Kidney (tissue), 14 donors: ENCODE measurements around the gene ZFP36L2. TPM values are rescaled to one million over a fixed set of nuclear protein-coding genes. Genes with fewer than 3 reads are reported as not detected.

ENCODE experiments used
- DNase-seq, 5 donors: peaks; one replicate each; pipeline ENCODE4 v3.0.0-alpha.2; 2013 to 2020
- FAIRE-seq: peaks from 2 replicates; lab custom pipeline; 2012; peaks lifted over from hg19 to GRCh38; lab: Jason Lieb, UNC
- H3K27ac ChIP-seq, 2 donors: one replicate each; pipeline ENCODE4 v1.7.0; 2013; ENCODE audit warnings: low read depth in 2 of 2, low read length in 2 of 2, inconsistent platforms in 1 of 2
- H3K27me3 ChIP-seq: one replicate; pipeline ENCODE4 v1.7.1; 2013; ENCODE audit warnings: low read length, inconsistent platforms; ENCODE audit not compliant: control insufficient read depth, insufficient read depth
- H3K36me3 ChIP-seq, 3 donors: one replicate each; pipeline versions ENCODE4 v1.7.0 to v1.7.1; 2013; ENCODE audit warnings: low read length in 3 of 3, control low read depth in 1 of 3, inconsistent platforms in 1 of 3; ENCODE audit not compliant: insufficient read depth in 3 of 3, control insufficient read depth in 2 of 3
- H3K4me1 ChIP-seq, 3 donors: one replicate each; pipeline versions ENCODE4 v1.7.0 to v1.7.1; 2013; ENCODE audit warnings: low read length in 3 of 3, inconsistent platforms in 1 of 3, low read depth in 1 of 3; ENCODE audit not compliant: control insufficient read depth in 2 of 3, insufficient read depth in 2 of 3
- H3K4me3 ChIP-seq, 3 donors: one replicate each; pipeline versions ENCODE4 v1.7.0 to v1.8.1; 2013; ENCODE audit warnings: low read length in 3 of 3, control low read depth in 1 of 3, inconsistent platforms in 1 of 3
- H3K9ac ChIP-seq, 3 donors: one replicate each; pipeline versions ENCODE4 v1.7.0 to v1.7.1; 2013; ENCODE audit warnings: low read length in 3 of 3, control low read depth in 1 of 3, inconsistent platforms in 1 of 3
- H3K9me3 ChIP-seq, 3 donors: one replicate each; pipeline versions ENCODE4 v1.7.0 to v1.7.1; 2013; ENCODE audit warnings: low read length in 3 of 3, control low read depth in 1 of 3, inconsistent platforms in 1 of 3; ENCODE audit not compliant: control insufficient read depth in 2 of 3, insufficient read depth in 1 of 3
- CTCF ChIP-seq: IDR thresholded peaks from 3 replicates; pipeline ENCODE4 v1.5.1; 2012; ENCODE audit warnings: mild to moderate bottlenecking, moderate library complexity, borderline replicate concordance; ENCODE audit not compliant: insufficient read depth; ENCODE audit errors: extremely low read depth
- intact Hi-C: fragments of 100-400 bp; cut with DNase I; formaldehyde crosslinking; loops from one replicate; pipeline ENCODE4 v1.11.1; 2022
- polyA plus RNA-seq: library from polyadenylated mRNA; stranded (reverse); fragments of 350-450 nt; fragmentation: Illumina TruSeq; extraction: RNeasy Lipid Tissue Mini Kit (QIAGEN cat#74804); gene quantifications from one replicate; pipeline ENCODE4 v1.2.3, GENCODE V29; 2014; ENCODE audit warnings: low read depth, low replicate concordance; ENCODE audit not compliant: insufficient read depth
- total RNA-seq: library from RNA; stranded (reverse); fragmentation: NEBNext Ultra II Directional; extraction: Animal tissue kit (Norgen Biotek cat#: 25700); gene quantifications from one replicate; pipeline ENCODE4 v1.2.1, GENCODE V29; 2021
- donor health status: control.
- donor health status: control.
- donor health status: control.
- donor health status: control.
- donor health status: control.
- donor health status: DM: yes; HTN: yes; CAD: no.
- donor health status: Normal renal cell carcinoma (clear cell type).

Gene ZFP36L2
- total and polyA plus RNA-seq, 2 donors from 2014 or later, result 35.4 to 247 TPM

- Histone ChIP-seq H3K4me3 (no peak overlapping the region), H3K4me1 (peaks cover 0 to 2% (median 0%) of the 10 kb centered on the region in 3 donors), H3K27ac (no peak overlapping the region), H3K9me3 (no peaks in the 10 kb centered on the region), H3K27me3 (no peaks in the 10 kb centered on the region), H3K36me3 (no peaks in the 10 kb centered on the region), H3K9ac (no peak overlapping the region)
- intact Hi-C loops, result loop anchor here (10.0 kb wide), 1 partner anchor 397 kb away; no protein-coding TSS in a partner anchor
- DNase-seq, result no peak
- no peak for FAIRE-seq
- no peak for TF ChIP-seq CTCF
These were observed 15.2 kb upstream of the ZFP36L2 start for GRCh38 chr2:43241558-43241957.

GRCh38 chr2:43240766-43241150 lies 14.4 kb upstream of the ZFP36L2 start:
- Histone ChIP-seq H3K9ac (no peak overlapping the region), H3K4me1 (peaks cover 0 to 2% (median 0%) of the 10 kb centered on the region in 3 donors), H3K27ac (no peak overlapping the region), H3K27me3 (no peaks in the 10 kb centered on the region), H3K36me3 (no peaks in the 10 kb centered on the region), H3K4me3 (no peak overlapping the region), H3K9me3 (no peaks in the 10 kb centered on the region)
- FAIRE-seq (no peak), DNase-seq (no peak)
- no peak for TF ChIP-seq CTCF
- intact Hi-C loops, result loop anchor here (10.0 kb wide), 1 partner anchor 396 kb away; no protein-coding TSS in a partner anchor

DNA sequence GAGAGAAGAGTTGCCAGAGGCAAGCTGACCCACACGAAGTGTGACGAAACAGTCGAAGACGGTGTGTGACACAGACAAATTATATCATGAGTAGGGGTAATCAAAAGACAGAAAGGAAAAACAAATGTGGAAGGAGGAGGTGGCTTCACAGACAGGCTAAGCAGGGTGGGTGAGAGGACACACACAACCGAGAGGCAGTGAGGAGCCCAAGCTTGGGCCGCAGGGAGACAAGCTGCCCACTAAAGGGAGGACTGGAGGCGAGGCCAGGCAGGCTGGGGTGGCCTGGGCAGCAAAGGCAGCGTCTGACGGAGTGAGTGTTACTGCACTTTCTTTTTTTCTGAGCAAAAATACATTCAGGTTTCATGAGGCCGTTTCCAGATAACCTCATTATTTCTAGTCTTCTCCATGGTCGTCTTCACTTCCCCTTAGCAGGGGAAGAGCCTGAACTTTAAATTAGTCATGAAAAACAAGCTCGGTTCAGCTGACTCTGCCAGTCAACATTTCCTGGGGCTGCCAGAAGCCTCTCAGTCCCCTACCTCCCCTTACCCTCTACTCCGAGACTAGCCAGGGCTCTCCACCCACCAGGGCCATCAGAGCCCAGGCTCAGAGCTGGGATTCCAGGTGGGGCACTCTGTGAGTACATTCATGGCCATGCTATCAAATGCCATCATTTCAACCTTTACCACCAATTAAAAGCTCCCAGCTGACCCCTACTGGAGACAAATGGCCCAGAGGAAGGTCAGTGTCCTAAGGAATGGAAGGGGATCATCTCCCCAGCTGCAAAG lies 13.8 kb upstream of the ZFP36L2 start:
- Histone ChIP-seq H3K27ac (no peak overlapping the region), H3K9ac (no peak overlapping the region), H3K27me3 (no peaks in the 10 kb centered on the region), H3K4me1 (peaks cover 0 to 2% (median 0%) of the 10 kb centered on the region in 3 donors), H3K9me3 (no peaks in the 10 kb centered on the region), H3K36me3 (no peaks in the 10 kb centered on the region), H3K4me3 (no peak overlapping the region)
- TF ChIP-seq CTCF, result no peak
- intact Hi-C loops, result loop anchor here (10.0 kb wide), 2 partner anchors 265 to 395 kb away; no protein-coding TSS in a partner anchor
- FAIRE-seq (no peak), DNase-seq (no peak)
